Colonic mucosa (tissue), 4 donors: ENCODE results near the gene CNOT8. TPM values are rescaled to one million over a fixed set of nuclear protein-coding genes. Genes with fewer than 3 reads are reported as not detected.
"Not testable (repeated sequence)": the region's sequence is repeated elsewhere in the genome, so short reads cannot be mapped to it uniquely, and the experiment has no call there.

Experiments used
- DNase-seq: peaks from one replicate; pipeline ENCODE4 v3.0.0-alpha.2; 2020
- H3K27ac ChIP-seq: fragments of 200-600 bp; one replicate; pipeline ENCODE4 v1.8.0; 2021
- H3K27me3 ChIP-seq: fragments of 200-600 bp; one replicate; pipeline ENCODE4 v1.8.0; 2021
- H3K36me3 ChIP-seq: fragments of 200-600 bp; one replicate; pipeline ENCODE4 v1.8.0; 2021
- H3K4me1 ChIP-seq: fragments of 200-600 bp; one replicate; pipeline ENCODE4 v1.8.0; 2021; ENCODE audit warnings: mild to moderate bottlenecking
- H3K4me3 ChIP-seq: fragments of 200-600 bp; one replicate; pipeline ENCODE4 v1.8.0; 2021
- H3K9ac ChIP-seq, 2 donors: one replicate each; pipeline ENCODE4 v1.7.0; 2013; ENCODE audit warnings: control low read depth in 2 of 2, low read depth in 2 of 2, low read length in 2 of 2
- H3K9me3 ChIP-seq: fragments of 200-600 bp; one replicate; pipeline ENCODE4 v1.8.0; 2021
- CTCF ChIP-seq: fragments of 200-600 bp; IDR thresholded peaks from one replicate; pipeline ENCODE4 v1.8.0; 2022; ENCODE audit warnings: antibody characterized with exemption, mild to moderate bottlenecking
- intact Hi-C: fragments of 100-400 bp; cut with DNase I; formaldehyde crosslinking; loops from one replicate; pipeline ENCODE4 v1.14.1; 2022
- total RNA-seq, 2 donors: library from RNA; stranded (reverse); fragmentation: NEBNext Ultra II Directional in 1 of 2; extraction: Animal tissue kit (Norgen Biotek cat#: 25700) in 1 of 2; gene quantifications; one replicate each; pipeline ENCODE4 v1.2.1, GENCODE V29; 2021
- donor health status: healthy.
- donor health status: DM: no; HTN: no; CAD: no.
- donor health status: DM: no; HTN: no; CAD: no.

The CNOT8 gene
- total RNA-seq, 2 donors from 2014 or later = 64.0 to 84.0 TPM

GRCh38 chr5:154819546-154819945, 38.9 kb upstream of the CNOT8 start:
- H3K9ac ChIP-seq = no peak overlapping the region
- H3K27me3 ChIP-seq = no peaks in the 10 kb centered on the region
- intact Hi-C loops = no loop called here
- no peak for TF ChIP-seq CTCF
- H3K4me1 ChIP-seq = no peaks in the 10 kb centered on the region
- H3K9me3 ChIP-seq = no peaks in the 10 kb centered on the region
- no peaks in the 10 kb centered on the region for H3K36me3 ChIP-seq
- no peak for DNase-seq
- H3K27ac ChIP-seq = no peak overlapping the region
- H3K4me3 ChIP-seq = no peak overlapping the region

GRCh38 chr5:154820383-154820782, 38.0 kb upstream of the CNOT8 start:
- no peak overlapping the region for H3K27ac ChIP-seq
- TF ChIP-seq CTCF = no peak
- H3K27me3 ChIP-seq = no peaks in the 10 kb centered on the region
- no peak for DNase-seq
- H3K9ac ChIP-seq = no peak overlapping the region
- no peak overlapping the region for H3K4me3 ChIP-seq
- H3K9me3 ChIP-seq = no peaks in the 10 kb centered on the region
- no peaks in the 10 kb centered on the region for H3K36me3 ChIP-seq
- no peaks in the 10 kb centered on the region for H3K4me1 ChIP-seq
- intact Hi-C loops = no loop called here

- DNase-seq, H3K27ac ChIP-seq, H3K27me3 ChIP-seq, intact Hi-C loops, H3K4me3 ChIP-seq, H3K4me1 ChIP-seq, H3K9ac ChIP-seq, H3K36me3 ChIP-seq, H3K9me3 ChIP-seq: not testable (repeated sequence)
These were observed 35.5 kb upstream of the CNOT8 start for GRCh38 chr5:154822896-154823295.

- no peaks in the 10 kb centered on the region for H3K9me3 ChIP-seq
- H3K27me3 ChIP-seq = no peaks in the 10 kb centered on the region
- intact Hi-C loops = no loop called here
- H3K27ac ChIP-seq = no peak overlapping the region
- H3K4me1 ChIP-seq = no peaks in the 10 kb centered on the region
- no peak overlapping the region for H3K9ac ChIP-seq
- no peak overlapping the region for H3K4me3 ChIP-seq
- H3K36me3 ChIP-seq = no peaks in the 10 kb centered on the region
- no peak for DNase-seq
- no peak for TF ChIP-seq CTCF
These were observed 34.8 kb upstream of the CNOT8 start for GRCh38 chr5:154823605-154824004.

GRCh38 chr5:154824070-154824469, 34.4 kb upstream of the CNOT8 start:
- H3K27ac ChIP-seq = no peak overlapping the region
- H3K4me3 ChIP-seq = no peak overlapping the region
- H3K4me1 ChIP-seq = no peaks in the 10 kb centered on the region
- H3K9ac ChIP-seq = no peak overlapping the region
- no peaks in the 10 kb centered on the region for H3K36me3 ChIP-seq
- TF ChIP-seq CTCF = no peak
- H3K27me3 ChIP-seq = no peaks in the 10 kb centered on the region
- H3K9me3 ChIP-seq = no peaks in the 10 kb centered on the region
- intact Hi-C loops = no loop called here
- no peak for DNase-seq

GRCh38 chr5:154829181-154829588, 29.2 kb upstream of the CNOT8 start:
- H3K27ac ChIP-seq = peak overlapping the region; percentile 62

More at GRCh38 chr5:154829181-154829588, 29.2 kb upstream of the CNOT8 start:
- peak; percentile 68 for DNase-seq
- H3K9ac ChIP-seq = no peak overlapping the region
- no peaks in the 10 kb centered on the region for H3K4me1 ChIP-seq
- H3K27me3 ChIP-seq = no peaks in the 10 kb centered on the region
- intact Hi-C loops = no loop called here
- no peaks in the 10 kb centered on the region for H3K36me3 ChIP-seq
- no peaks in the 10 kb centered on the region for H3K9me3 ChIP-seq
- no peak for TF ChIP-seq CTCF
- H3K4me3 ChIP-seq = no peak overlapping the region
